GM18511 (cell line): ENCODE data around the gene GPC3.
"Not testable (repeated sequence)": the region's sequence is repeated elsewhere in the genome, so short reads cannot be mapped to it uniquely, and the experiment has no call there.

Source experiments
- ATAC-seq: cut with Tn5 transposase; IDR thresholded peaks from one replicate; pipeline ENCODE4 v1.9.1; 2021; ENCODE audit warnings: mild to moderate bottlenecking, moderate library complexity; ENCODE audit not compliant: unreplicated experiment

GPC3 gene

DNA sequence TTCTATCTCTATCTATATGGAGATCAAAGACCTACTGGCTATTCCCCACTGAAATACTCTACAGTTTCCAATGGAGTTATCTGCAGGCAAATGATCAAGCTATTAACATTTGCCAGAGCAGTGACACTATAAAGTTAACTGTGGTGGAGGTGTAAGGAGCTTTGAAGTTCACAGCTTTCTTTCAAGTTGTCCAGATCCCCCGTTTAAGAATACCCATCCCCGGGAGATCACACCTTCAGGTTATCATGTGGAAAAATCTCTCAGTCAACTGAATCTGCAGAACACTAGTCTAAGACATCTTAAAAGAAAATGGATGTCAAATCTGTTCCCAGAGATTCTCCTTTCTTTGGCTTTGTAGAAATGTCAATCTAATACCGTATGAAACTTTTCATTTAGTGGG, 80.1 kb downstream of the GPC3 start:
- no peak for ATAC-seq

GRCh38 chrX:133897593-133898163, 87.7 kb downstream of the GPC3 start:
- ATAC-seq, result no peak

DNA sequence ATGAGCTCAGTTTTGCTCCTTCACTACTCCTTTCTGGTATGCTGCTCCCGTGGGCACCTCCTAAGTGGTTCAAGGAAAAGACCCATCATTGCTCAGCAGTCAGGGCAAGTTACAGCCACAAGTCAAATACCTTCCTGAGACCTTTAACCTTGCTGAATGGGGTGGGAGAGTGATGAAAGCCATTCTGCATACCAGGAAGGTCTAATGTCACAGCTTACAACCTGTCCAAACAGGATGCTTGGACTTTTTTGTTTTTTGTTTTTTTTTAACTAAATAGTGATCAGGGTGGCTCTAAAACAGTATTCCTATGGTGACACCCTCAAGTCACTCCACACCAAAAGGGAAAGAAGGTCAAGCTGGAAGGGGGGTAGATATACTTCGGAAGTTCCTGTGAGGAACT, 93.1 kb downstream of the GPC3 start:
- ATAC-seq, result no peak

DNA sequence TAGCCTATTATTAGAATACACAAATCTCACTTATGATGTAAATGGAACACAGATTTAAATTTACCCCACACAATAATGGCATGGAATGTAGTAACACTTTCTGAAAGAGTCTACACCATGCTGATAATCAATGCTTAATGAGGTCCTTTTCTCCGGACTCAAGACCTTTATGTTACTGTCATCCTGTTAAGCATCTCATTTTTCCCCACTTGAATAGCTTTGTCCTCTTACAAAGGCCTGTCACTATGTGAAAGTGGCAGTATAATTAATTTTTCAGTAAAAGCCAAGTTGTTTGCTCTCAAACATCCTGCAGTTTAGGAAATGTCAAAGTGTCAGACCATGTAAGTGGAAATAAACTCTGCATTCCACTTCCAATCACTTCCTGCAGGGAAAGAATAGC, 96.4 kb downstream of the GPC3 start:
- ATAC-seq, result no peak

GRCh38 chrX:133888084-133888483, 97.3 kb downstream of the GPC3 start:
- not testable (repeated sequence) for ATAC-seq

GRCh38 chrX:133884430-133885394, 100.7 kb downstream of the GPC3 start:
- ATAC-seq, result no peak

DNA sequence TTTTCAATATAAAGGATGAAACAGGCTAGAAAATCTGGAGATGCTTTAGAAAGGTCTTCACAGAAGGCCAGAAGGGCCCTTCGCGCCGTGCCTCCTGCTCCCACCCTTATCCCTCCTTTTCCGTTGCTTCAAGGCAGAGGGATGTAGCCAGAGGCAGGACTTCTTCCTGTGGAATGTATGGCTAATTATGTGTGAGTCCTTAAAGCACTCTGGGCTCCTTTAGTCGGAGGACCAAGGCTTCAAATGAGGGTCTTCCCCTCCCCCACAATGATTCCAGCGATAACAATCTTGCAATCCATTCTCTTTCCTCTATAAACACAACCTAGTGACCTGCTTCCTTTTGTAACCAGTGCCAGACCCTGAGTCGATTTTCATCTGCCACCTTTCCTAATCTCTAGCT, 103.5 kb downstream of the GPC3 start:
- no peak for ATAC-seq

DNA sequence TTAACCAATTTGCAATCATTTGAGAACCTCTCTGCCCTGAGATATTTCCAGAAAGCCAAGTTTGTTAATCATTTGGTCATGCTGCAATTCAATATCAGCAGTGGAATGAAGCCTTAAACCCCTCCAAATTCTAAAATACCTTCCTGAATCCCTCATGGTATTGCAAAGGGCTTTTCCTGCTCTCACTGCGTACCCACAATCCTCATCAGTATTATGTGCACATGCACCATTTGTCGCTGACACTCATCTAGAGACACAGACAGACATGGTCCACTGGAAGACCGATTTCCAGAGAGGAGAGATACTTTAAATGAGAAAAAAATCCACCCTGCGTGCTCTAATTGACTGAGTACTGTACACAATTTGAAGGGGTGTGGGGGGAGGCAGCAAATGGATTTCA, 104.4 kb downstream of the GPC3 start:
- ATAC-seq, result no peak

DNA sequence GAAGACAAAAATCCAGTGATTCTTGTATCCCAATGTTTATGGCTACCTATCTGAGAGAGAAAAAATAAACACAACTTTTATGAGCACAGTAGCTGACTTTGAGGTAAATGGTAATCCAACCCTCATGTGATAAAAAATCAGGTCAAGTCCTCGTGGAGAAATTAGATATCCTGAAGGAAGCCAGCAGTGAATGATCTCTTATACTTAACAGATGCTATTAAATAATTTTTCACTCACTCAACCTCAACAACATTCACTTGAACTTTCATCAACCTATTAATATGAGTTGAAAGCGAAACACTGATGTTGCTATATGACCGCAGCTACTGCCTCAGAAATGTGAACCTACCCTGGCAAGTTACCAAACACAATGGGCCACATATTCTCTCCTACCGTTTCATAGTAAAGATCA, 105.4 kb downstream of the GPC3 start:
- ATAC-seq, result no peak

GRCh38 chrX:133878710-133879109, 106.7 kb downstream of the GPC3 start:
- ATAC-seq, result no peak

DNA sequence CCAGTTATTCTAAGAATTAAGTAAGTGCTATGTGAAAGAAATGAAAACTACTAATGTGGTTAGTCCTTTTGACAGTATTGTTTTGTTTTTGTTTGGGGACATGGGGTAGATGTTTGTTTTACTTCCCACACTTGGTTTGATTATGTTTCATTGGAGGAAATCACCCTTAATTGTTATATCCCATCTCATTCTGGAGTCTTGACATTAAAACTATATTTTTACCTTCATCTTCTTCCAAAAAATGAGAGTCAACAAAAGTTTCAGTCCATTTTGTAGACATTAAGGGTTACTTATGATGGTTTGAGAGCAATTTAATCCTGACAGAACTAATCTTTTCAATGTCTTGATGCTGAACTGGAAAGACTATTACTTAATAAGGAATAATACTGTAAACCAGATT, 108.7 kb downstream of the GPC3 start:
- no peak for ATAC-seq

DNA sequence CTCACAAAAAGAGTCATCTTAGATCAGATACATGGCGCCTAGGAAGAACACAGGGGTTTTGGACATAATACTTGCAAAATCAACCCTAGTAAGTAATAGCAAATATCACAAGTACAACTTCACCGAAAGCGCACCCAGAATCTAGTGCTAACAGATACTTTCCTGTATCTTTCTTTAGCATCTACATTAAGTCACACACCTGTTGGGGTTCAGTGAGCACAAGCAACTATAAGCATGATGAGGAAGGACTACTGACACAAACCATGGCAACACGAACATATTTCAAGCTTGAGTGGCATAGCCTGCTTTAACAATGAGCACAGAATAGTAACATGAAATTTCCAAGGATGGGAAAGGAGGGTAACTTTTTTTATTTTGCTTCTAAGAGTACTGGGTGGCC, 116.1 kb downstream of the GPC3 start:
- peak; percentile 60 for ATAC-seq

GRCh38 chrX:133868682-133869081, 116.7 kb downstream of the GPC3 start:
- ATAC-seq, result peak; percentile 79

- ATAC-seq, result no peak
Measured at GRCh38 chrX:133868250-133868649, 117.1 kb downstream of the GPC3 start.

DNA sequence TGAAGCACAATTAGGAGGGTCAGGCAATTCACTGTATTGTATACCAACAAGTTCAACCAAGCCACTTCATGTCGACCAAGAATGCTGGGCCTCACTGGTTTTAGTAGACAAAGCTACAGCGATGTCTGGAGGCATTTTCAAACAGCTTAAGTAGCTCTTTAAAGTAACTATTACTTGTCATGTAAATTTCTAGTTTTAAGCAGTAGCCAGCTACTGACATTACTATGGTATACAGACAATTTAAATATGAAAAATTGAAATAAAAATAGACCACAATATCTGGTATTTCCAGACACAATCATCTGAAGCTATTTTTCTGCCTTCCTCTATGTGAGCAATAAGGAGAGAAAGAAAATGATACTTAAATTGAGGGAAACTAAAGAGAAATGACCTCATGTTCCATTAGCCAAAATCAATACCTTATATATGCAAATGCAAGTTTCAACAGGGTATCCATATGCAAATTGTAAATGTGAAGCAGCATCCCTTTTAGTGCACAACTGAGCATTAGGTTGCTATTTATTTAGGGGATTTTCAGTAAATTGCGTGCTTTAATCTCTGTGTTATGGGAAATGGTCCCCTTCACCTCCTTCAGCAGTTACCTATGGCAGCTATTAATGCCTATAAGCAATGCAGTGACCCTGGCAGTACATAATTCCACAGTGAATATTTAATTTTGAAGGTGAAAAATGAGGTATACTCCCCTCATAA, 119.5 kb downstream of the GPC3 start:
- ATAC-seq, result no peak

DNA sequence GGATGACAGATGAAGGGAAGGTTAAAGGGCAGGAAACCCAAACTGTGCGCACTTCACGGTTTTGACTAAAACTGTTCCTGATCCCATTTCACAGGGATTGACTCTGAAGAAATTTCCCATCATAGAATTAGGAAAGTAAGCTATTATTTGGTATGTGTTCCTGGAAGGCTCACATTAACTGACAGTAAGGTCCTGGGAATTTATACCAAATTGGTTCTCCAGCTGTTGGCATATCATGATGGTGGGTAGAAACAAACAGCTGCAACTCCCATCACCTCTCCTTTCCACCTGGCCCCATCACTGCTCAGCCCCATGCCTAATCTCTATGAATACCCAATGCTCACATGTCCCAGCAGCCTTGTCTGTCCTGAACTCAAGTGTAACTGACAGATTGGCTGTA, 121.2 kb downstream of the GPC3 start:
- no peak for ATAC-seq

DNA sequence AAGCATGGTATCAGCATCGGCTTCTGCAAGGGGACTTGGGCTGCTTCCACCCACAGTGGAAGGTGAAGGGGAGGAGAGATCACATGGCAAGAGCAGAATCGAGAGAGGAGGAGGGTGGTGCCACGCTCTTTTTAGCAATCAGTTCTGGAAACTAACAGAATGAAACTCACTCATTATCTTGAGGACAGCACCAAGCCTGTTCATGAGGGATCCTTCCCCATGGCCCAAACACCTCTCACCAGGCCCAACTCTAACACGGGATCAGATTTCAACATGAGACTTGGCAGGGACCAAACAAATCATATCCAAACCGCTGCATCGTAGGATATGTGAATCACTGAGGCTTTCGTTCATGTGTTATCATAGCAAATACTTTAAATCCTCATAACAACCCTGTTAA, 125.5 kb downstream of the GPC3 start:
- no peak for ATAC-seq

- ATAC-seq, result no peak
Measured at GRCh38 chrX:133859336-133859735, 126.1 kb downstream of the GPC3 start.

GRCh38 chrX:133857640-133858269, 127.6 kb downstream of the GPC3 start:
- no peak for ATAC-seq

- no peak for ATAC-seq
Measured at GRCh38 chrX:133856819-133857218, 128.6 kb downstream of the GPC3 start.

- ATAC-seq, result no peak
Measured at GRCh38 chrX:133854290-133854689, 131.1 kb downstream of the GPC3 start.
